Retinal pigment epithelial cell (primary cell): Measurements from ENCODE around the gene ZNF699.

Experiments used
- DNase-seq: peaks from one replicate; pipeline ENCODE4 v3.0.0-alpha.2; 2010; ENCODE audit warnings: low read depth
- H3K4me3 ChIP-seq: 2 replicates; pipeline ENCODE4 v1.5.1; 2011; ENCODE audit warnings: mild to moderate bottlenecking, low read length, control low read depth, moderate library complexity
- TF ChIP-seq, protein P1 (sequence below): conservative IDR thresholded peaks from 2 replicates; pipeline ENCODE4 v1.5.1; 2011; ENCODE audit warnings: low read depth, low read length, control low read depth, inconsistent platforms

Gene ZNF699

GRCh38 chr19:9309139-9309973 is at the start of gene ZNF699:
TSS of gene ZNF699 (minus strand) at chr19:9309838. CDS start at chr19:9305119, 4,719 bp downstream.
- TF ChIP-seq, protein P1, sequence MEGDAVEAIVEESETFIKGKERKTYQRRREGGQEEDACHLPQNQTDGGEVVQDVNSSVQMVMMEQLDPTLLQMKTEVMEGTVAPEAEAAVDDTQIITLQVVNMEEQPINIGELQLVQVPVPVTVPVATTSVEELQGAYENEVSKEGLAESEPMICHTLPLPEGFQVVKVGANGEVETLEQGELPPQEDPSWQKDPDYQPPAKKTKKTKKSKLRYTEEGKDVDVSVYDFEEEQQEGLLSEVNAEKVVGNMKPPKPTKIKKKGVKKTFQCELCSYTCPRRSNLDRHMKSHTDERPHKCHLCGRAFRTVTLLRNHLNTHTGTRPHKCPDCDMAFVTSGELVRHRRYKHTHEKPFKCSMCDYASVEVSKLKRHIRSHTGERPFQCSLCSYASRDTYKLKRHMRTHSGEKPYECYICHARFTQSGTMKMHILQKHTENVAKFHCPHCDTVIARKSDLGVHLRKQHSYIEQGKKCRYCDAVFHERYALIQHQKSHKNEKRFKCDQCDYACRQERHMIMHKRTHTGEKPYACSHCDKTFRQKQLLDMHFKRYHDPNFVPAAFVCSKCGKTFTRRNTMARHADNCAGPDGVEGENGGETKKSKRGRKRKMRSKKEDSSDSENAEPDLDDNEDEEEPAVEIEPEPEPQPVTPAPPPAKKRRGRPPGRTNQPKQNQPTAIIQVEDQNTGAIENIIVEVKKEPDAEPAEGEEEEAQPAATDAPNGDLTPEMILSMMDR: no peak
- H3K4me3 ChIP-seq: peak within 1 kb of the TSS; percentile 86
- peak; percentile 84 for DNase-seq

- DNase-seq: no peak
- H3K4me3 ChIP-seq: no peak overlapping the region
- TF ChIP-seq, protein P1: no peak
These were observed 45.0 kb upstream of the ZNF699 start for GRCh38 chr19:9354651-9355050.

- TF ChIP-seq, protein P1: no peak
- DNase-seq: no peak
- no peak overlapping the region for H3K4me3 ChIP-seq
These were observed 43.4 kb upstream of the ZNF699 start for GRCh38 chr19:9353011-9353410.

- no peak for DNase-seq
- TF ChIP-seq, protein P1: no peak
- H3K4me3 ChIP-seq: no peak overlapping the region
These were observed 42.9 kb upstream of the ZNF699 start for GRCh38 chr19:9352505-9352904.

- no peak overlapping the region for H3K4me3 ChIP-seq
- DNase-seq: no peak
- TF ChIP-seq, protein P1: no peak
These were observed 39.0 kb upstream of the ZNF699 start for GRCh38 chr19:9348671-9349070.

GRCh38 chr19:9348253-9348652 is 38.6 kb upstream of the ZNF699 start:
- TF ChIP-seq, protein P1: no peak
- H3K4me3 ChIP-seq: no peak overlapping the region
- no peak for DNase-seq

GRCh38 chr19:9345005-9345404 is 35.4 kb upstream of the ZNF699 start:
- no peak for DNase-seq
- H3K4me3 ChIP-seq: no peak overlapping the region
- TF ChIP-seq, protein P1: no peak
